K562 (cell line): ENCODE data around the gene TJAP1. TPM values are rescaled to one million over a fixed set of nuclear protein-coding genes. Genes with fewer than 3 reads are reported as not detected.
A peak's percentile ranks its signal among the peaks of the same experiment; 100 is the strongest.

Experiments used
- ATAC-seq: fragments of 200-7000 bp; cut with Tn5 transposase; 3 replicates; pipeline ENCODE4 v1.9.1; 2020; ENCODE audit warnings: moderate library complexity
- BruUV-seq: library from RNA; stranded (reverse); fragments of 400-500 nt; replicated peaks from 2 replicates; lab custom pipeline; 2021; lab: Mats Ljungman, UMichigan
- CTCF ChIA-PET: fragments of 300-600 bp; formaldehyde crosslinking; extraction: SDS; loops from one replicate; lab custom pipeline; 2021; ENCODE audit warnings: low intra/inter-chr PET ratio; lab: Yijun Ruan, JAX
- POLR2A ChIA-PET: fragments of 300-600, 350-650 bp; sonication (Branson Sonifier 250); formaldehyde crosslinking; extraction: SDS; loops from one replicate; lab custom pipeline; 2021; ENCODE audit warnings: antibody characterized with exemption, inconsistent platforms; lab: Yijun Ruan, JAX
- DNase-seq, 4 experiments: peaks; one replicate each; pipeline versions ENCODE4 v3.0.0 to v3.0.0-alpha.2; 2011 to 2018; ENCODE audit warnings: low spot score in 3 of 4, mixed read lengths in 3 of 4; ENCODE audit errors: extremely low read depth in 1 of 4
- FAIRE-seq: peaks from 2 replicates; lab custom pipeline; 2011; peaks lifted over from hg19 to GRCh38; lab: Jason Lieb, UNC
- H2AFZ ChIP-seq: 2 replicates; pipeline ENCODE4 v1.6.0; 2011; ENCODE audit warnings: low read depth, low read length, control low read depth, inconsistent platforms
- H3K27ac ChIP-seq: fragments of 200-600 bp; 3 replicates; pipeline ENCODE4 v1.8.0; 2011; ENCODE audit warnings: low read depth, mild to moderate bottlenecking, control low read depth, inconsistent platforms, low read length, moderate library complexity, mixed read lengths; ENCODE audit errors: extremely low read depth
- H3K27me3 ChIP-seq, 2 experiments: fragments of 300-600 bp in 1 of 2; 2 replicates in 1 of 2; 3 replicates in 1 of 2; pipeline versions ENCODE4 v1.6.0 to v1.8.0; 2011; ENCODE audit warnings: inconsistent platforms in 2 of 2, low read length in 2 of 2, mild to moderate bottlenecking in 1 of 2, mixed read lengths in 1 of 2, moderate library complexity in 1 of 2; ENCODE audit not compliant: control insufficient read depth in 2 of 2, insufficient read depth in 2 of 2
- H3K36me3 ChIP-seq: fragments of 300-600 bp; 3 replicates; pipeline ENCODE4 v1.8.0; 2011; ENCODE audit warnings: mild to moderate bottlenecking, low read length, inconsistent platforms; ENCODE audit not compliant: control insufficient read depth, insufficient read depth
- H3K4me1 ChIP-seq, 2 experiments: fragments of 200-600 bp in 1 of 2; replicated peaks in 1 of 2; 2 replicates in 1 of 2; 3 replicates in 1 of 2; pipeline versions ENCODE4 v1.5.1 to v1.8.0; 2011; ENCODE audit warnings: inconsistent platforms in 2 of 2, low read length in 2 of 2, mild to moderate bottlenecking in 1 of 2, mixed read lengths in 1 of 2, moderate library complexity in 1 of 2; ENCODE audit not compliant: control insufficient read depth in 2 of 2, insufficient read depth in 2 of 2
- H3K4me2 ChIP-seq: 2 replicates; pipeline ENCODE4 v1.6.1; 2011; ENCODE audit warnings: low read length, control low read depth, inconsistent platforms, mixed read lengths; ENCODE audit not compliant: insufficient read depth
- H3K4me3 ChIP-seq: fragments of 200-600 bp; sonication (generic), shearing (Covaris generic); 2 replicates; pipeline ENCODE4 v1.5.1; 2016; ENCODE audit warnings: control low read depth, inconsistent platforms
- H3K79me2 ChIP-seq: fragments of 200-600 bp; 3 replicates; pipeline ENCODE4 v1.8.0; 2011; ENCODE audit warnings: low read length, inconsistent platforms; ENCODE audit not compliant: control insufficient read depth, insufficient read depth
- H3K9ac ChIP-seq, 2 experiments: 2 replicates each; pipeline versions ENCODE4 v1.6.0 to v1.6.1; 2011; ENCODE audit warnings: low read depth in 2 of 2, low read length in 2 of 2, control low read depth in 1 of 2, inconsistent platforms in 1 of 2, mild to moderate bottlenecking in 1 of 2, mixed read lengths in 1 of 2; ENCODE audit not compliant: insufficient read depth in 1 of 2
- H3K9me1 ChIP-seq: one replicate; pipeline ENCODE4 v1.6.0; 2011; ENCODE audit warnings: inconsistent platforms, mild to moderate bottlenecking, low read length, moderate library complexity; ENCODE audit not compliant: control insufficient read depth, insufficient read depth
- H3K9me3 ChIP-seq: replicated peaks from 2 replicates; pipeline ENCODE4 v1.5.1; 2011; ENCODE audit warnings: low read depth, low read length, inconsistent platforms; ENCODE audit not compliant: control insufficient read depth, insufficient read depth
- H4K20me1 ChIP-seq: replicated peaks from 2 replicates; pipeline ENCODE4 v1.6.1; 2011; ENCODE audit warnings: low read length, inconsistent platforms, mixed read lengths; ENCODE audit not compliant: control insufficient read depth, insufficient read depth
- HINFP ChIP-seq: fragments of 450-650 bp; conservative IDR thresholded peaks from 2 replicates; pipeline ENCODE4 v1.6.1; 2016; ENCODE audit warnings: missing genetic modification characterization, low read depth, mild to moderate bottlenecking, control low read depth, missing compliant biosample characterization
- MAFF ChIP-seq: IDR thresholded peaks from 2 replicates; pipeline ENCODE4 v1.6.1; 2012; ENCODE audit warnings: low read length, improper control_type of control experiment
- PHTF2 ChIP-seq: fragments of 250-450 bp; sonication (Bioruptor Pico); IDR thresholded peaks from 2 replicates; pipeline ENCODE4 v1.5.0; 2021; ENCODE audit warnings: mild to moderate bottlenecking
- POLR2G ChIP-seq: fragments of 200-400 bp; formaldehyde crosslinking; IDR thresholded peaks from 2 replicates; pipeline ENCODE4 v1.6.1; 2017; ENCODE audit warnings: low read depth, mild to moderate bottlenecking, antibody characterized with exemption, low read length, moderate library complexity
- ZNF143 ChIP-seq: sonication (generic); formaldehyde crosslinking; IDR thresholded peaks from 2 replicates; pipeline ENCODE4 v1.9.0; 2022; ENCODE audit warnings: mild to moderate bottlenecking, missing genetic modification reagents
- WGBS: fragments of 100-300 bp; shearing (Covaris generic); methylation state at CpG from one replicate; pipeline ENCODE4 v1.1.6; 2016; ENCODE audit warnings: low coverage, mixed read lengths; ENCODE audit not compliant: insufficient coverage; ENCODE audit errors: missing lambda C conversion rate; 5-methylcytosine and 5-hydroxymethylcytosine counted together
- in situ Hi-C: fragments of 300-500 bp; cut with MboI; formaldehyde crosslinking; loops from 4 replicates; pipeline ENCODE4 v1.15.0; 2018; ENCODE audit warnings: inconsistent platforms, mixed read lengths
- intact Hi-C: fragments of 100-400 bp; cut with micrococcal nuclease; formaldehyde crosslinking; loops from 2 replicates; pipeline ENCODE4 v1.14.2; 2022
- polyA plus RNA-seq, 8 experiments: library from polyadenylated mRNA; depleted of rRNA in 4 of 8; stranded (reverse) in 5 of 8; unstranded in 3 of 8; fragments of >200 nt; fragmentation: Nextera tagmentation in 2 of 8; fragmentation: Illumina TruSeq in 1 of 8; extraction: Ambion mirVana in 2 of 8; extraction: Trizol in 1 of 8; gene quantifications; 2 replicates each; pipeline versions ENCODE4 v1.2.1 to v1.2.3, GENCODE V29; 2011 to 2014; ENCODE audit warnings: inconsistent platforms in 1 of 8, missing spikeins in 1 of 8
- total RNA-seq, 7 experiments: library from RNA; depleted of rRNA in 6 of 7; stranded (reverse); fragments of >200 nt in 6 of 7; fragmentation: Illumina TruSeq in 2 of 7; extraction: Trizol in 2 of 7; gene quantifications; 2 replicates each; pipeline versions ENCODE4 v1.2.1 to v1.2.3, GENCODE V29; 2011 to 2021; ENCODE audit warnings: low replicate concordance in 1 of 7

The TJAP1 gene
- total and polyA plus RNA-seq, 9 of the 15 experiments (the other 6 are each of a cell fraction or from before 2014, with no cell fraction given): 0.06 to 35.8 (median 16.2) TPM

DNA sequence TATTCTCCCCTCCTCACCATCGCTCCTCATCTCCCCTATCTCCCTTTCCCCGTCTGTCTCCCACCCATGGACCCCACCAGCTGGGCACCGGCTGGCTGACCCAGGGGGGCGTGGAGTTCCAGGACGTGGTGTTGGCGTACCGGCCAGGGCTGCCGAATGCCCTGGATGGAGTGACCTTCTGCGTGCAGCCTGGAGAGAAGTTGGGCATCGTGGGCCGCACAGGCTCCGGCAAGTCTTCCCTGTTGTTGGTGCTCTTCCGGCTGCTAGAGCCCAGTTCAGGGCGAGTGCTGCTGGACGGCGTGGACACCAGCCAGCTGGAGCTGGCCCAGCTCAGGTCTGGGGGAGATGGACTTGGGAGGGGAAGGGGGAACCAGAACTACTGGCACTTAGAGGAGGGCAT lies 29.8 kb upstream of the TJAP1 start:
- Histone ChIP-seq H3K4me2 (no peak overlapping the region), H3K9ac (peak overlapping the region in 1 of 2 experiments; percentile 69; a peak in 2 of 4 replicates), H3K4me1 (peaks cover 0 to 6% of the 10 kb centered on the region in 2 experiments; a peak in 1 of 5 replicates), H3K9me3 (no peaks in the 10 kb centered on the region), H3K36me3 (peaks cover 49% of the 10 kb centered on the region; the same call in 1 of the 3 replicates), H3K27ac (no peak overlapping the region), H3K27me3 (no peaks in the 10 kb centered on the region), H3K79me2 (no peaks in the 10 kb centered on the region), H3K9me1 (no peaks in the 10 kb centered on the region), H4K20me1 (no peaks in the 10 kb centered on the region)
- intact Hi-C loops (no loop called here), in situ Hi-C loops (no loop called here)
- CTCF ChIA-PET: no interaction called here
- 89% methylated on average over 12 of the region's 16 CpGs for WGBS
- ATAC-seq (no peak), DNase-seq (no peak)
- no TSS peak for BruUV-seq
- POLR2A ChIA-PET: interaction anchor here (0.7 to 1.8 kb wide), 4 partner anchors 9 to 185 kb away, joined by 4 to 6 read pairs (median 5); no protein-coding TSS in a partner anchor
- TF ChIP-seq POLR2G: 0 out of 2 replicates have a peak, but pooled peaks have one; percentile 41
- no peak for TF ChIP-seq HINFP
- no peak for TF ChIP-seq MAFF
- TF ChIP-seq, all 486 proteins: peak for 1
- Histone ChIP-seq H2AFZ (no peak overlapping the region), H3K4me3 (no peak overlapping the region)
- no peak for FAIRE-seq

- ATAC-seq (no peak), DNase-seq (no peak), FAIRE-seq (no peak)
- H2AFZ ChIP-seq: no peak overlapping the region
- no peak overlapping the region for H3K4me3 ChIP-seq
- peak overlapping the region in 1 of 2 experiments; percentile 55; a peak in 1 of 4 replicates for H3K9ac ChIP-seq
- H3K4me1 ChIP-seq: peaks cover 0 to 3% of the 10 kb centered on the region in 2 experiments; a peak in 1 of 5 replicates
- ChIA-PET CTCF (no interaction called here), POLR2A (interaction anchor here (0.5 to 1.8 kb wide), 6 partner anchors 9 to 23 kb away, joined by 3 to 6 read pairs (median 4); no protein-coding TSS in a partner anchor)
- no peak overlapping the region for H3K4me2 ChIP-seq
- H3K36me3 ChIP-seq: peaks cover 38% of the 10 kb centered on the region; the same call in 1 of the 3 replicates
- H3K27me3 ChIP-seq: no peaks in the 10 kb centered on the region
- H3K9me3 ChIP-seq: no peaks in the 10 kb centered on the region
- intact Hi-C loops (no loop called here), in situ Hi-C loops (no loop called here)
- no peaks in the 10 kb centered on the region for H4K20me1 ChIP-seq
- 57% methylated on average over 3 of the region's 4 CpGs for WGBS
- H3K9me1 ChIP-seq: no peaks in the 10 kb centered on the region
- TF ChIP-seq ZNF143 (CRISPR knock-in tag) (no peak), PHTF2 (no peak)
- TF ChIP-seq, all 486 proteins: peak for 0
- Histone ChIP-seq H3K79me2 (no peaks in the 10 kb centered on the region), H3K27ac (no peak overlapping the region)
- no TSS peak for BruUV-seq
Measured at GRCh38 chr6:43448916-43449315, 28.5 kb upstream of the TJAP1 start.
